HG02571 (cell line): ENCODE measurements around the gene NDUFAF2.

ENCODE experiments used
- ATAC-seq: cut with Tn5 transposase; IDR thresholded peaks from one replicate; pipeline ENCODE4 v1.9.1; 2021; ENCODE audit warnings: mild to moderate bottlenecking, moderate library complexity; ENCODE audit not compliant: unreplicated experiment

NDUFAF2 gene

GRCh38 chr5:61114441-61114840 is 169.4 kb downstream of the NDUFAF2 start:
- ATAC-seq: no peak

- ATAC-seq: no peak
Measured at GRCh38 chr5:61115968-61116367, 171.0 kb downstream of the NDUFAF2 start.

DNA sequence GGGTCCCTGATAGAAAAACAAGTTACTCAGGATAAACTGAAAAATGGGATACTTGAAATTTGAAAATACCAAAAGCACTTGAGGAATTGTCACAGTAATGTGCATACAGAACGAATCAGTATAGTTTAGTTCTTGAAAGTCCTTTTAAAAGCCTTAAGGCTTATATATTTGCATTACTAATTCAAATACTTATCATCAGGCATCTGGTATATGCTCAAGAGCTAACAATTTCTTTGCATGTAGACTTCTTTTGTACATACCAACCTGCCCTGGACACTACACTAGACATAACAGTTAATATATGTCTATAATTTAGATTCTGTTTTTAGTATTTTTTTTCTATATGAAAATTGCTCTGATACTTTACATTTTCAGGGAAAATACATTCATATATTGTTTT is 174.1 kb downstream of the NDUFAF2 start:
- ATAC-seq: no peak

DNA sequence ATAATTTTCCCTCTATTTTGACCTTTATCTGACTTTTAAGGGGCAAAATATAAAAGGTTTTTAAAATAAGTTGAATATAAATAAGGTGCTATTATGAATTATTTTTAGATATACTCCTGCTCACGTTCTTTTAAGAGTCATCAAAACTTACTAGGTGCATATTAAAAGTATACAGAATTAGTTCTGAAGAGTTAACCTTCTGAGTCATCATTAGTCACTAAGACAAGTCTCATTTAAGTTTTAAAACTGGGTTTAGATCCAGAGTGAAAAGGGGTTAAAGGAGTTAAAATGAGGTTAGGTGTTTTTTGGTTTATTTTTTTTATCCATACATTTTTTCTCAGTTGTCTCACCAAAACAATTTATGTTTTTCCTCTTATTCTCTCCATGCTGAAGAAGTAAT is 175.5 kb downstream of the NDUFAF2 start:
- ATAC-seq: no peak

GRCh38 chr5:61123145-61123544 is 178.1 kb downstream of the NDUFAF2 start:
- ATAC-seq: no peak

DNA sequence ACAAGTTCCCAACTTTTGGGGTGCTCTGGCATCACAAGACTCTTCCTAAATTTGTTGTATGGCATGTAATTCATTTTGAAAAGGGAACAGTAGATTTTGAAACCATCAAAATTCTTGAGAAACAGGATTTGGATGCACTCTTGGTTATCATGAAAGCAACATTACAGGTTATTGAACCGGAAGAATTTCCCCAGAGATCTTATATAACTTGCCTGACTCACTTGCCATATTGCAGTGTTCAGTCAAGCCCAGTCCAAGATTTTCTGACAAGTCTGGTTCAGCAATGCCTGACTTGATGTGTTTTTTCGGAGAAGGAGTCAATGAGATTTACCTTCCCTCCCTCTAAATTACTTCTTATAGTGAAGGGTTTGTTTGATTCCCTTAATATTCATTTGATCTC is 185.3 kb downstream of the NDUFAF2 start:
- no peak for ATAC-seq

GRCh38 chr5:61132559-61132958 is 187.6 kb downstream of the NDUFAF2 start:
- no peak for ATAC-seq

GRCh38 chr5:61137835-61138234 is 192.8 kb downstream of the NDUFAF2 start:
- ATAC-seq: no peak

DNA sequence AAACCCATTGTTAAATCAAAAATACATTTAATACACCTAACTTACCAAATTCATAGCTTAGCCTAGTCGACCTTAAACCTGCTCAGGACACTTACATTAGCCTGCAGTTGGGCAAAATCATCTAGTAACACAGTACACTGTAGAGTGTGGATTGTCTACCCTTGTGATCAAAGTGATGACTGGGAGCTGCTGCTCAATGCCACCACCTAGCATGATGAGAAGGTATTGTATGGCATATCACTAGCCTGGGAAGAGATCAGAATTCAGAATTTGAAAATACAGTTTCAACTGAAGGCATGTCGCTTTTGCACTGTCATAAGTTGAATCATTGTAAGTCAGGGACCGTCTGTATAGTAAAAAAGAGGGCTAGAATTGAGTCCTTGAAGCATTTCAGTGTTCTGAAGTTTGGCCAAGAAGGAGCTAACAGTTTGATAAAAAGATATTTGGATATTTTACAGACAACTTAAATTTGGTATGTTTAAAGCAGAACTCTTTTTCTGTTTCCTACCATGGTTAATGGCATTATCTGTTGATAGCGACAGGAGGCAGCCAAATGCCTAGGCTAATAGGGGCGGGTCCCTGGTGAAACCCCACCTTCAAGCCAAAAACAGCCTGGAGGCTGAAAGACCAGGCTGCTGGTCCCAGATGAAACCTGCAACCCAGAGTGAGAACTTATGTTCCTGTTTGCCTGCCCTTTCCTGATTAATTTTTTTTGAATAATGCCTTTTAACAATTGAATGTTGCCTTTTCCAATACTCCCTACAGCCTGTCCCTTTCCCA is 194.3 kb downstream of the NDUFAF2 start:
- ATAC-seq: no peak

- ATAC-seq: no peak
Measured at GRCh38 chr5:61139931-61140330, 194.9 kb downstream of the NDUFAF2 start.

DNA sequence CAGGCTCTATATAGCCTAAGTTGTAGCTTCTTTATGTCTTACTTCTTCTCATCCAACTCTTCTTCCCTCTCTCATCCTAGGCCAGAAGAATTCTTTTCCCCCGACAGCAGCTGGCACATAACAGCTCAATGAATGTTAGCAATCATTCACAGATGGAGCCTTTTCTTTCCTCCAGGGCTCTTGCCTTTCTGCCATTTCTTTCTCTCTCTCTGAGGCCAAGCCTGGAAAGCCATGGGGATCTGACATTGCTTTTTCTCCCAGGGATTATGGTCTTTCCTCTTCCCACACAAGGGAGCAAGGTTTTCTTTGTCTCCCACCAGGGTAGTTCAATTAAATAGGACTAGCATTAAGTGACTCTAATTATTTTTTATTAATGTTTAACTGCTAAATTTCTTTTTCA is 196.8 kb downstream of the NDUFAF2 start:
- ATAC-seq: no peak

GRCh38 chr5:61142391-61142790 is 197.4 kb downstream of the NDUFAF2 start:
- ATAC-seq: no peak

DNA sequence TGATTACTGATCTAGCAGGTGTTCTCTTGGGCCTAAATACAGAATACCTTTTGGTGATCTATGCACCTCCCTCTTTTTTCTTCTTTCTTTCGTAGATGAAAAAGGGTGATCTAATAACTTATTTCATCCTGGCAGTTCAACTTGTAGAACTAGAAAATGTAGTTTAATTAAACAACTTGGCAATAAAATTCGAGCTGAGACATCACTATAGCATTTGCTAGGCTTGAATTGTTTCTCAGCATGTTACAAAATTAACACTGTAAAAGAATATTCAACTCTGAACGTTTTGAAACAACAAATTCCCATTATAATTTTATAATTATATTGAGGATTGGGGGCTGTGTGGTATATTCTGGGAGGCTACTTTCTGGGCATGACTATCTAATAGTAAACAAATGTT is 197.8 kb downstream of the NDUFAF2 start:
- ATAC-seq: no peak

DNA sequence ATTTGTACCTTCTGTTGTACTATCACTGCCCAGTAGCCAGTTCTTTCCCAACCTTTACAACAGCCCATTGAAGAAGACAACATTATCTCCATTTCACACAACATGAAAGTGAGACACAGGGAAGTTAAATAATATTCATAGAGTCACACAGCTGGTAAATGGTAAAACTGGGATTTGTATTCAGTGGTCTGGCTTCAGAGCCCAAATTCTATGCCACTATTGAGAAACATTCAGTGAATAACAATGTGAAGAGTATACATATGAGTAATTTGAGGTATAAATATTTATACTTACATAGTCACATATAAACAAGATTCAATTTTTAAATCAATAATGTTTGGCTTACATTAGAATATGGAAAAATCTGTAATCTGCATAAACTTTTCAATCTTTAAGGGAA is 203.5 kb downstream of the NDUFAF2 start:
- ATAC-seq: no peak

GRCh38 chr5:61151893-61152292 is 206.9 kb downstream of the NDUFAF2 start:
- ATAC-seq: no peak

GRCh38 chr5:61159070-61159469 is 214.1 kb downstream of the NDUFAF2 start:
- ATAC-seq: no peak

- no peak for ATAC-seq
Measured at GRCh38 chr5:61159836-61160235, 214.8 kb downstream of the NDUFAF2 start.

DNA sequence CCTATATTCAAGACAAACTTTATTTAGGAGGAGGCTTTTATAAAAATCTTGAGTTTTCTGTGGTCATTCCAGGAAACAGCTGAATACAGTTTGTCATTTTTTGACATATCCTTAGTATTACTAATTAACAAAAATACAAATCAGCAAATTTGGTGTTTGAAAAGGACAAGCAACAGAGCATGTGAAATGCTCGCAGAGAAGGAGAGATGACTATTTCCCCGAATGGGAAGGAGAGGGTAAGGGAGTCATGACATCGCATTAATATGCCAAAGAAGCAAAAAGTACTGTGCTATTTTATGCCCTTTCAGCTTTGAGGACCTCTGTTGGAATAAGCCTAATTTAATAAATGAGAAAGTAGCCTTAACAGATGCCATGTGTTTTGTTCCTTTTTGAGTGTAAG is 215.5 kb downstream of the NDUFAF2 start:
- ATAC-seq: no peak

DNA sequence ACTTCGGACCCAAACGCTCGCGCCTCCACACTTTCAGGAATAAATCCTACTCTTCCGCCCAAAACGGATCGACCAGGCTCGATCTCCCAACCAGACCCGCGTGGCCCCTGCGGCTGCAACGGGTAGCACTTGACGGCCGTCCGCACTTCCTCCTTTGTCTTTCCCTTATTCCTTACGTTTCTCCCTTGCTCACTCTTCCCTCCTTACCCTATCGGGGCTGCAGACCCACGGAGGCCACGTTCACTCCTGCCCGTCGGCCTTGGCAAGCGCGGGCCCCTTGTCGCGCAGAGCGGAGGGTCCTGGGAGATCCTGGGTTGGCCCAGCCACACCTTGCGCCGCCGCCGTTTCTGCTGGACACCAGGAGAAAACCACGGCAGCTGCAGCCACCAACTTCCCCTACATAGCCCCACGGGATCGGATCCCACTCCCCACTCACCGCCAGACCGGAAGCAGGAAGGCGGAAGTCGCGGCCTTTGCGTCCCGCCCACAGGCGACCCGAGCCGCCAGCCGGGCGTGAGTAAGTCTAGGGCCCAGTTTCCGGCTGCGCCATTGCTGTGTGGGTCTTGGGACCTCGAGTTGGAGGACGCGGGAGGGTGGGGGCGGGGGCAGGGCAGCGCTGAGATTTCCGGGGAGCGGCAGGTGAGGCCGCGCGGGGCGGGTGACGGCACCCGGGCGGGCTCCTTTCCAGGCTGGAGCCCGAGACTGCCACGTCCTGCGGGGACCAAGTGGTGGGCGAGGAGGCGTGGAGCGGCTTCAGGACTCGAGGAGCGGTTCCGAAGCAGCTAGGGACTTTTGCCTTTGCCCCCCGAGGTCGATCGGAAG is 217.2 kb downstream of the NDUFAF2 start, which contains the start of gene SMIM15:
Gene SMIM15 (minus strand): TSS at position 459 of the 822 bp plus-strand sequence. CDS start 2,297 bp downstream, outside the sequence.
- ATAC-seq: peak; percentile 97

DNA sequence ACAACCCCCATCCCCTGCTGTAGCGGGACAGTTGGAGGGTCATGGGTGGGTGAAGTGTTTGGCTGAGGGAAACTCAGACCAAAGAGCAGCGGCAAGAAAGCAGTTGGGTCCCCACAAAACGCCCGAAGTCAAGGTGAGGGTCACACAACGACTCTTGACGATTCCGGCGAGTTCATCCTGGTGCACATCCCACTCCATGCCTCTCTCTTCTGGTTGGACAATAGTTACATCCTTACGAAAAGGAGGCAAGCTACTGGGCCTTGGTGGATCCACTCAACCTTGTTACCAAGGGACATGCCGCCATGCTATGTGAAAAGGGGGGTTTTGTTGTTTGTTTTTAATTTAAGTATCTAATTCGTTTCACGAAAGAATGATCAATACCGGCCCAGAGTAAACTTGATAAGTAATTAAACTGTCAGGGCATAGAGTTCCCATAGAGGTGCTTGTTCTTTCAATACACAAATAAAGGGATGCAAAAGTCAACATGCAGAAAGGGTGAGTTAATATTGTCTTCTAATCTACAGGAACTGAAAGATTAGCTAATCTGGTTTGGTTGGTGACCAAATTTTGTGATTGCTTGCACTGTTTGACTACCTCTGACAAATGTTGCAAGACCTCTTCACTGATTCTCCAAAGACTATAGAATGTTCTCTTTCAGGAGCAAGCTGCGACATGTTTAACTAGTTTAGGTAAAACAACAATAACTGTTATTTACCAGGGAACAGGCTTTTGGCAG is 218.0 kb downstream of the NDUFAF2 start:
- ATAC-seq: peak; percentile 6

DNA sequence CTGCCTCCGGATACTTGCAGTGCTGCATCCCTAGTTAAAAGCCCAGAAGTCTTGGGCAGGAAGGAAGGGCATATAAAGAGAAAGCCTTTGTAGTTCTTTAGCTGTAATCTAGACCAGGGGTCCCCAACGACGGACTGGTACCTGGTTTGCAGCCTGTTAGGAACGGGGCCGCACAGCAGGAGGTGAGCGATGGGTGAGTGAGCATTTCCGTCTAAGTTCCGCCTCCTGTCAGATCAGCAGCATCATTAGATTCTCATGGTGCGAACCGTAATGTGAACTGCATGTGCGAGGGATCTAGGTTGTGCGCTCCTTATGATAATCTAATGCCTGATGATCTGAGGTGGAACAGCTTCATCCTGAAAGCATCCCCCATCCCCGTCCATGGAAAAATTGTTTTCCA is 218.9 kb downstream of the NDUFAF2 start:
- no peak for ATAC-seq
